GM12873 (cell line): Measurements from ENCODE around the gene AIFM1.

Experiments used
- TF ChIP-seq, protein P1 (sequence below): IDR thresholded peaks from 2 replicates; pipeline ENCODE4 v1.5.1; 2012; ENCODE audit warnings: low read depth, mild to moderate bottlenecking, moderate library complexity, low read length, control low read depth; ENCODE audit not compliant: insufficient read depth; ENCODE audit errors: missing control alignments

AIFM1 gene

DNA sequence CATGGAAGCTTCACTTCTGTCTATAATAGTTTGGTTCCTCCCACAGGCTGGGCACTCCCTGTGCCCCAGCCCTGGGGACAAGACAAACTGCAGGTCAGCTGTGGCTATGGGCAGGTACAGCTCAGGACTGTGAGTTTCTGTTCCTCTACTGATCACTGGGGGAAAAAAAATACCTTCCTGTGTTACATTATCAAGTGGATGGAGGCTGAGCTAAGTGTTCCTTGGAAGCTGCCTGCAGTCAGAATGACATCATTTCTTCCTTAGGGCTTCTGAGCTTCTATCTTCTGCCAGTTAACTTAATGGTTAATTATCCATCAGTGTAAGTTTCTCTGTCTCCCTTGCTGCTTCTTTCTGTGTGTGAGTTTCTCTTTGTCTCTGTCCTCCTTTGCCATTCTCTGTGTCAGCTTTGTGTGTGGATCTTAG, 10.7 kb upstream of the AIFM1 start:
- TF ChIP-seq, protein P1, sequence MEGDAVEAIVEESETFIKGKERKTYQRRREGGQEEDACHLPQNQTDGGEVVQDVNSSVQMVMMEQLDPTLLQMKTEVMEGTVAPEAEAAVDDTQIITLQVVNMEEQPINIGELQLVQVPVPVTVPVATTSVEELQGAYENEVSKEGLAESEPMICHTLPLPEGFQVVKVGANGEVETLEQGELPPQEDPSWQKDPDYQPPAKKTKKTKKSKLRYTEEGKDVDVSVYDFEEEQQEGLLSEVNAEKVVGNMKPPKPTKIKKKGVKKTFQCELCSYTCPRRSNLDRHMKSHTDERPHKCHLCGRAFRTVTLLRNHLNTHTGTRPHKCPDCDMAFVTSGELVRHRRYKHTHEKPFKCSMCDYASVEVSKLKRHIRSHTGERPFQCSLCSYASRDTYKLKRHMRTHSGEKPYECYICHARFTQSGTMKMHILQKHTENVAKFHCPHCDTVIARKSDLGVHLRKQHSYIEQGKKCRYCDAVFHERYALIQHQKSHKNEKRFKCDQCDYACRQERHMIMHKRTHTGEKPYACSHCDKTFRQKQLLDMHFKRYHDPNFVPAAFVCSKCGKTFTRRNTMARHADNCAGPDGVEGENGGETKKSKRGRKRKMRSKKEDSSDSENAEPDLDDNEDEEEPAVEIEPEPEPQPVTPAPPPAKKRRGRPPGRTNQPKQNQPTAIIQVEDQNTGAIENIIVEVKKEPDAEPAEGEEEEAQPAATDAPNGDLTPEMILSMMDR = no peak

DNA sequence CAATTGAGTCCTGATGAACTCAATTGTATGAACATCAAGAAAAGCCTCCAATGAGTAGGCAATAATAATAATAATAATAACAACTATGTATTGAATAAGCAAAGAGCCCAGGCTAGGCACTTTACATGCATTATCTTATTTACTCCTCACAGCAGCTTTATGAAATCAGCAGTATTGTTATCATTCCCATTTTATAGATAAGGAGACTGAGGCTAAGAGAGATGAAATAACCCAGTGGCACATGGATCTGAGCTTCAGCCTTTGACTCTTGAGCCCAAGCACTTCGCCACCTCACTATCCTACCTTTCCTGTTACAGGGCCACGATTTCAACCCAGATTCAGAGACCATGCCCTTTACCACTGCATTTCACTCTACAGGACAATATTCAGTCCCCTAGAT, 9.3 kb upstream of the AIFM1 start:
- TF ChIP-seq, protein P1 = no peak

DNA sequence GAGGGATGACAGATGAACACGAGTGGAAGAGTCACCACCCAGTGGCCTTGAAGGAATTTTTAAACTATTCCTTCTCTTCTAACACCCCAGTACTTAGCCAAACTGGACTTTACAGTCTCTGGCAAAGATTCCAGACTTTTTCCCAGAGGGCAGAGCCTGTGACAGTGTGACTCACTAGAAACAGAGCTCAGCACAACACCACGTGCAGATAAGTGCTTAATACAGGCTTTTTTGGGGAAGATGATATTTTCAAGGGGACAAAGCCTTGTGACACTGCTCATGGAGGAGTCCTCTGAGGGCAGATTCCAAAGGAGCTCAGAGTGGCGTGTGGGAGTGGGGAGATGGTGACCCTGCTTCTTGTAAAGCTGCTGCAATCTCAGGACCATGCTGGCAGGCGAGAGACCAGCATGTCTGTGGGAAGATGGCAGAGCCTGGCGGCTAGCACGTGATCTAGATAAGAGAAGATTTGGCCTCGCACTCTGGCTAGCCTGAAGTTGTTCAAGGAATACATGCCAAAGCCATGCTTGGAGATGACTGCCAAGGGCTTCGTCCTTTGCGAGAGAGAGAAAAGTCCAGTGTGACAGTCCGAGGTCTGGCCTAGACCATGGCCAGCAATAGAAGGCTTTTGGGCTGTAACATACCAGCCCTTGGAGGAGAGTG, 8.5 kb upstream of the AIFM1 start:
- TF ChIP-seq, protein P1 = no peak

DNA sequence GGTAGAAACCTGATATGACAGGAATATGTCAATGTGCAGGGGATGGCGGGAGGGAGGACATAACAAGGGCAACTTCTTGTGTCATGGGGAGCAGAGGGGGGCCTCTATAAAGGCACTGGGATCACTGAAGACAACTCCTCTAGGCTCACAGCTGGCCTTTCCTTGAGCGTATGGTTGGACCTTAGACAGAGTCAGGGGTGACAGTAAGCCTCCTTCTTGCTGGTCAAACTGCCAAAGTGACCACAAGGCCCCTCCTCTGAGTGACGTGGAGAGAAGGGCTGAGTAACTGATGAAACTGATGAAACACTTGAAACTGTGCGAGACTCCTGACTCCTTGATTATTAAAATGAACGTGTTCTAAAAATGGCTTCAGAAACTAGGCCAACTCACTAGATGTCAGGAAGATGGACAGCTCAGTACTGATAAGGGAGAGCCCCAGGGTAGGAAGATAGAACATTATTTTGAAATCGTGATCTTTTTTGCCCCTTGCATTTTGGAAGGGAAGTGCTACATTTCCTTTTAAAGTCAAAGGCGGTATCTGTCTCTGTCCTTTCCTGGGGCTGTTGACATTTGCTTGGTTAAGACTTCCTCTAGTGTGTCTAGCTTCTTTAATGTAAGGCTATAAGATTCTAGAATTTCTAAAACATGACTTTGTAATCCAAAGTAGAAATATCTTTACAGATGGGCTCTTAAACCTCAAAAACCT, 7.7 kb upstream of the AIFM1 start:
- TF ChIP-seq, protein P1 = no peak

DNA sequence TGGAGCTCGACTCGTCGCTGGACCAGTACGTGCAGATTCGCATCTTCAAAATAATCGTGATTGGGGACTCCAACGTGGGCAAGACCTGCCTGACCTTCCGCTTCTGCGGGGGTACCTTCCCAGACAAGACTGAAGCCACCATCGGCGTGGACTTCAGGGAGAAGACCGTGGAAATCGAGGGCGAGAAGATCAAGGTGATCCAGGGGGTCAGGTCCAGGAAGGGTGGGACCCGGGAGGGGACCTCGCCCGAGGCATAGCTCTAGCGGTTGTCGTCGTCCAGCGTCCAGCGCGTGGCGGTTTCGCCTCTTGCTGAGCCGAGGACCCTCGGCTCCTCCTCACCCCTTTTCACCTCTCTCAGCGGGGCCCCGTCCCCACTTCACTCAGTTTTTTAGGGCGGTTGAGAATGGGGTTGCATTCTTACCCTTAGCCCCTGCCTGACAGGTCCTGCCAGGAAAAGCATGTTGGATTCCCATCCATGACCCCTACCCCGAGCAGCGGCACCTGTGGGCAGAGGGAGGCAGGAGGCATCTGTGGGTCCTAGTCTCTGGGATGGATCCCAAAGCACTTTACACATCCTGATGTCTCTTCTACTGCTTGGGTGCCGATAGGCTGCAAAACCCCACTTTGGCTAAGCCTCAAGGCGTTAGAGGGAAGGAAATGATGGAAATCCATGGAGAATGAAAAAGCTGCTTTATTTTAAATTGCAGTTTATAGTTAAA, 6.6 kb upstream of the AIFM1 start:
- TF ChIP-seq, protein P1 = no peak

DNA sequence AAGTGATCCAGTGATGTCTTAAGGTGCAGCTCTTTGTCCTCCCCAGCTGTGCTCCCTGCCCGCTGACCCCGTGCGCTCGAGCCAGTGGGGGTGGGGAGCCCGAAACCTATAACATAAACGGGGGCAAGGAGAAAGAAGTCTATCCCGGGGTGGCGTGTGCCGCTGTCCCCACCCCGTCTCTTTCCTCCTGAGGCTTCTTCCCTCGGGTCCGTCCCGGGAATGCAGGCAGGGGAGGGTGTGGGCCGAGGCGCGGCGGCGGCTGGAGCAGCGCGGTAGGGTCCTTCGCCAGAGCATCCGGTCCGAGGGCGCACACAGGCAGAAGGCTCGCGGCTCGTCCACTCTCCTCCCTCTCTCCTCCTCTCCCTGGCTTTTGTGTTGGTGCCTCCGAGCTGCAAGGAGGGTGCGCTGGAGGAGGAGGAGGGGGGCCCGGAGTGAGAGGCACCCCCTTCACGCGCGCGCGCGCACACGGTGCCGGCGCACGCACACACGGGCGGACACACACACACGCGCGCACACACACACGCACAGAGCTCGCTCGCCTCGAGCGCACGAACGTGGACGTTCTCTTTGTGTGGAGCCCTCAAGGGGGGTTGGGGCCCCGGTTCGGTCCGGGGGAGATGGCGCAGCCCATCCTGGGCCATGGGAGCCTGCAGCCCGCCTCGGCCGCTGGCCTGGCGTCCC, 5.9 kb upstream of the AIFM1 start, which contains the start of gene RAB33A:
TSS of gene RAB33A (plus strand) at position 517 of the 681 bp plus-strand sequence. CDS start at position 618, 101 bp downstream.
- TF ChIP-seq, protein P1 = no peak
